GM23338 (cell line): ENCODE measurements around the gene ADAMTS7. TPM values are rescaled to one million over a fixed set of nuclear protein-coding genes. Genes with fewer than 3 reads are reported as not detected.

Experiments used
- ATAC-seq: fragments of 200-7000 bp; cut with Tn5 transposase; 3 replicates; pipeline ENCODE4 v1.9.1; 2020
- DNase-seq: peaks from one replicate; pipeline ENCODE4 v3.0.0-alpha.2; 2015; ENCODE audit warnings: low spot score
- H2AFZ ChIP-seq: fragments of 200-600 bp; sonication (generic); 2 replicates; pipeline ENCODE4 v1.8.0; 2016; ENCODE audit warnings: antibody characterized with exemption, mild to moderate bottlenecking, moderate library complexity
- H3F3A ChIP-seq: fragments of 200-600 bp; sonication (generic); replicated peaks from 2 replicates; pipeline ENCODE4 v1.8.0; 2017; ENCODE audit warnings: antibody characterized with exemption, mixed run types, low read depth
- H3K27ac ChIP-seq: fragments of 200-600 bp; sonication (generic); 2 replicates; pipeline ENCODE4 v1.6.1; 2016; ENCODE audit warnings: low read depth
- H3K27me3 ChIP-seq: fragments of 200-600 bp; sonication (generic); 2 replicates; pipeline ENCODE4 v1.8.0; 2016; ENCODE audit warnings: mild to moderate bottlenecking, mixed run types, moderate library complexity; ENCODE audit not compliant: insufficient read depth
- H3K36me3 ChIP-seq: fragments of 200-600 bp; sonication (generic); 2 replicates; pipeline ENCODE4 v1.8.0; 2016; ENCODE audit warnings: mild to moderate bottlenecking; ENCODE audit not compliant: insufficient read depth
- H3K4me1 ChIP-seq: fragments of 200-600 bp; sonication (generic); 2 replicates; pipeline ENCODE4 v1.8.0; 2016; ENCODE audit warnings: mild to moderate bottlenecking, moderate library complexity; ENCODE audit not compliant: insufficient read depth
- H3K4me2 ChIP-seq: fragments of 200-600 bp; sonication (generic); 2 replicates; pipeline ENCODE4 v1.7.1; 2017; ENCODE audit warnings: mixed run types
- H3K4me3 ChIP-seq: fragments of 200-600 bp; sonication (generic); 2 replicates; pipeline ENCODE4 v1.6.1; 2016; ENCODE audit warnings: mixed run types
- H3K79me2 ChIP-seq: fragments of 200-600 bp; sonication (generic); replicated peaks from 2 replicates; pipeline ENCODE4 v1.8.0; 2017; ENCODE audit warnings: mild to moderate bottlenecking; ENCODE audit not compliant: insufficient read depth
- H3K9me2 ChIP-seq: fragments of 200-600 bp; sonication (generic); 2 replicates; pipeline ENCODE4 v1.8.0; 2017; ENCODE audit not compliant: insufficient read depth
- H4K20me1 ChIP-seq: fragments of 200-600 bp; sonication (generic); replicated peaks from 2 replicates; pipeline ENCODE4 v1.8.0; 2017; ENCODE audit warnings: mild to moderate bottlenecking; ENCODE audit not compliant: insufficient read depth
- H3K27ac Mint-ChIP-seq: 2 replicates; pipeline ENCODE4 v1.8.0; 2020; ENCODE audit warnings: inconsistent platforms, mild to moderate bottlenecking, moderate library complexity, mixed read lengths
- H3K27me3 Mint-ChIP-seq: 3 replicates; pipeline ENCODE4 v1.8.0; 2022; ENCODE audit warnings: low read depth, mild to moderate bottlenecking, moderate library complexity, mixed read lengths, inconsistent platforms; ENCODE audit not compliant: insufficient read depth, poor library complexity
- H3K36me3 Mint-ChIP-seq: 3 replicates; pipeline ENCODE4 v1.8.0; 2021; ENCODE audit warnings: low read depth, mild to moderate bottlenecking, inconsistent platforms, moderate library complexity, mixed read lengths
- H3K4me1 Mint-ChIP-seq: 3 replicates; pipeline ENCODE4 v1.8.0; 2020; ENCODE audit warnings: mild to moderate bottlenecking, inconsistent platforms, mixed read lengths
- H3K4me3 Mint-ChIP-seq: 3 replicates; pipeline ENCODE4 v1.8.0; 2021; ENCODE audit warnings: moderate library complexity, mild to moderate bottlenecking, inconsistent platforms, mixed read lengths
- H3K9me3 Mint-ChIP-seq: 3 replicates; pipeline ENCODE4 v1.8.0; 2020; ENCODE audit warnings: moderate library complexity, mild to moderate bottlenecking, inconsistent platforms, mixed read lengths
- CTCF ChIP-seq, 2 experiments: fragments of 200-600 bp in 1 of 2; sonication (generic) in 1 of 2; conservative IDR thresholded peaks; 2 replicates each; pipeline versions ENCODE4 v1.5.1 to v1.6.1; 2016 to 2017; ENCODE audit warnings: antibody characterized with exemption in 2 of 2, low read depth in 2 of 2, mild to moderate bottlenecking in 2 of 2, moderate library complexity in 1 of 2
- EZH2 ChIP-seq: fragments of 200-600 bp; sonication (generic); IDR thresholded peaks from one replicate; pipeline ENCODE4 v1.8.0; 2017; ENCODE audit warnings: antibody characterized with exemption, mild to moderate bottlenecking, low read depth; ENCODE audit not compliant: unreplicated experiment
- EZH2phosphoT487 ChIP-seq: fragments of 200-600 bp; sonication (generic); IDR thresholded peaks from one replicate; pipeline ENCODE4 v1.8.1; 2018; ENCODE audit warnings: antibody characterized with exemption; ENCODE audit not compliant: unreplicated experiment
- JUNB ChIP-seq: IDR thresholded peaks from one replicate; pipeline ENCODE4 v1.6.1; 2016; ENCODE audit warnings: antibody characterized with exemption; ENCODE audit not compliant: unreplicated experiment
- NANOG ChIP-seq: IDR thresholded peaks from 2 replicates; pipeline ENCODE4 v1.6.1; 2016; ENCODE audit warnings: antibody characterized with exemption, borderline replicate concordance
- POLR2AphosphoS5 ChIP-seq: IDR thresholded peaks from 2 replicates; pipeline ENCODE4 v1.6.1; 2016; ENCODE audit warnings: antibody characterized with exemption, low read depth
- STAT1 ChIP-seq: IDR thresholded peaks from one replicate; pipeline ENCODE4 v1.6.1; 2016; ENCODE audit warnings: antibody characterized with exemption; ENCODE audit not compliant: unreplicated experiment
- ZNF114 ChIP-seq: fragments of 250-450 bp; sonication (Bioruptor Pico); IDR thresholded peaks from 2 replicates; pipeline ENCODE4 v1.5.0; 2020; ENCODE audit warnings: mild to moderate bottlenecking, moderate library complexity
- ZNF462 ChIP-seq: fragments of 250-450 bp; sonication (Bioruptor Pico); IDR thresholded peaks from 2 replicates; pipeline ENCODE4 v1.5.0; 2020; ENCODE audit warnings: mild to moderate bottlenecking, moderate library complexity
- polyA plus RNA-seq: library from polyadenylated mRNA; unstranded; fragments of >200 nt; fragmentation: Nextera tagmentation; extraction: Ambion mirVana; gene quantifications from 2 replicates; pipeline ENCODE4 v1.2.1, GENCODE V29; 2016
- total RNA-seq: library from RNA; depleted of rRNA; stranded (reverse); fragments of >200 nt; shearing (Covaris generic); gene quantifications from 2 replicates; pipeline ENCODE4 v1.2.3, GENCODE V29; 2014
- TF ChIP-seq, protein P1 (sequence below): IDR thresholded peaks from 2 replicates; pipeline ENCODE4 v1.6.1; 2016; ENCODE audit warnings: antibody characterized with exemption

Gene ADAMTS7
- total and polyA plus RNA-seq, 2 experiments from 2014 or later, result 11.6 to 52.7 TPM

DNA sequence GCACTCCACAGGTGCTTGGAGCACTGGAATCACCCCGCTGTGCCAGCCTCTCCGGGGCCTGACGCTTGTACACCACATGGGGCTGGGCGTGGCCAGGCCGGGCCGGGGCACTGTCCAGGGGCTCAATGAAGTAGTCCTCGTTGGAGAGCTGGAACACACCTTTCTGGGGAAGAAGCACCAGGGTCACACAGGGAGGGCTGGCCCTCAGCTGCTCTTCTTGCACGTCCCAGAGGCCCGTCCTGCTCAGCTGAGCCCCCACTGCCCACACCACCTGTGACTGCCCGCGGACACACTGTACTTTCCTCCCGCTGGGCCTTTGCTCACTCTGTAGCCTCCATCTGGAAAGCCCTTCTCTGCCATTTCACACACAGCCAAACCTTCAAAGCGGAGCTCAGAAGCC is 13.3 kb downstream of the ADAMTS7 start (continued):
- TF ChIP-seq NANOG (no peak), ZNF114 (CRISPR knock-in tag) (no peak), CTCF (conservative IDR thresholded peaks at IDR 0.05; ENCODE audit: low read depth in 2 of 2) (no peak), EZH2 (no peak)
- TF ChIP-seq, protein P1, sequence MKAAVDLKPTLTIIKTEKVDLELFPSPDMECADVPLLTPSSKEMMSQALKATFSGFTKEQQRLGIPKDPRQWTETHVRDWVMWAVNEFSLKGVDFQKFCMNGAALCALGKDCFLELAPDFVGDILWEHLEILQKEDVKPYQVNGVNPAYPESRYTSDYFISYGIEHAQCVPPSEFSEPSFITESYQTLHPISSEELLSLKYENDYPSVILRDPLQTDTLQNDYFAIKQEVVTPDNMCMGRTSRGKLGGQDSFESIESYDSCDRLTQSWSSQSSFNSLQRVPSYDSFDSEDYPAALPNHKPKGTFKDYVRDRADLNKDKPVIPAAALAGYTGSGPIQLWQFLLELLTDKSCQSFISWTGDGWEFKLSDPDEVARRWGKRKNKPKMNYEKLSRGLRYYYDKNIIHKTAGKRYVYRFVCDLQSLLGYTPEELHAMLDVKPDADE, result no peak

GRCh38 chr15:78796510-78796909 is 14.8 kb downstream of the ADAMTS7 start:
- no peak for ATAC-seq
- H3K27me3 Mint-ChIP-seq, result peaks cover 8% of the 10 kb centered on the region
- no peak for TF ChIP-seq CTCF (conservative IDR thresholded peaks at IDR 0.05; ENCODE audit: low read depth in 2 of 2)
- no peak for TF ChIP-seq JUNB
- TF ChIP-seq EZH2phosphoT487, result no peak
- TF ChIP-seq ZNF114 (CRISPR knock-in tag), result no peak
- no peak for TF ChIP-seq STAT1
- TF ChIP-seq, protein P1, result no peak
- no peak for TF ChIP-seq EZH2
- no peak for TF ChIP-seq POLR2AphosphoS5
- TF ChIP-seq NANOG, result no peak
- no peak for TF ChIP-seq ZNF462 (CRISPR knock-in tag)

More at GRCh38 chr15:78796510-78796909, 14.8 kb downstream of the ADAMTS7 start:
- 0 out of 2 replicates have a peak, but pooled peaks cover under 1% of the 10 kb centered on the region for H3K79me2 ChIP-seq
- Mint-ChIP-seq H3K9me3 (no peaks in the 10 kb centered on the region), H3K27ac (no peak overlapping the region), H3K4me1 (no peaks in the 10 kb centered on the region), H3K36me3 (peaks cover 15% of the 10 kb centered on the region; the same call in 1 of the 3 replicates), H3K4me3 (no peak overlapping the region)
- H3K27ac ChIP-seq, result no peak overlapping the region
- H2AFZ ChIP-seq, result no peak overlapping the region
- H3K36me3 ChIP-seq, result no peaks in the 10 kb centered on the region; the same call in 1 of the 2 replicates
- no peak overlapping the region for H3K4me2 ChIP-seq
- H3F3A ChIP-seq, result no peaks in the 10 kb centered on the region
- 0 out of 2 replicates have a peak, but pooled peaks cover 3% of the 10 kb centered on the region for H4K20me1 ChIP-seq
- H3K4me3 ChIP-seq, result no peak overlapping the region
- H3K4me1 ChIP-seq, result no peaks in the 10 kb centered on the region
- no peak for DNase-seq
- H3K27me3 ChIP-seq, result no peaks in the 10 kb centered on the region
- no peaks in the 10 kb centered on the region for H3K9me2 ChIP-seq
